B cell (primary cell): Measurements from ENCODE around the gene TCF3. TPM values are rescaled to one million over a fixed set of nuclear protein-coding genes. Genes with fewer than 3 reads are reported as not detected.

Experiments
- ATAC-seq: fragments of 200-7000 bp; cut with Tn5 transposase; one replicate; pipeline ENCODE4 v1.10.0; 2021; ENCODE audit warnings: low read depth, mild to moderate bottlenecking, moderate number of reproducible peaks, moderate library complexity
- CTCF ChIA-PET: fragments of 350-600 bp; sonication (Branson Sonifier 250); formaldehyde crosslinking; loops from one replicate; lab custom pipeline; 2021; ENCODE audit warnings: antibody characterized with exemption, inconsistent platforms; lab: Charles Lee
- POLR2A ChIA-PET: fragments of 350-600 bp; sonication (Branson Sonifier 250); formaldehyde crosslinking; loops from one replicate; lab custom pipeline; 2021; ENCODE audit warnings: antibody characterized with exemption; lab: Charles Lee
- DNase-seq: peaks from one replicate; pipeline ENCODE4 v3.0.0; 2013
- H2AFZ ChIP-seq: 2 replicates; pipeline ENCODE4 v1.6.1; 2012; ENCODE audit warnings: mild to moderate bottlenecking, low read depth, low read length; ENCODE audit not compliant: insufficient read depth, poor library complexity, severe bottlenecking
- H3K27ac ChIP-seq, 2 donors: 1 replicate in 1 of 2; 2 replicates in 1 of 2; pipeline ENCODE4 v1.5.1; 2012 to 2013; ENCODE audit warnings: low read length in 2 of 2, mild to moderate bottlenecking in 2 of 2, moderate library complexity in 1 of 2
- H3K27me3 ChIP-seq, 4 experiments: fragments of 200-600 bp in 1 of 4; sonication (generic) in 1 of 4; replicated peaks in 1 of 4; 1 replicate in 2 of 4; 2 replicates in 2 of 4; pipeline versions ENCODE4 v1.6.1 to v1.7.0; 2013 to 2016; ENCODE audit warnings: low read length in 3 of 4, mild to moderate bottlenecking in 2 of 4, mixed read lengths in 1 of 4, moderate library complexity in 1 of 4; ENCODE audit not compliant: insufficient read depth in 4 of 4, control insufficient read depth in 3 of 4; ENCODE audit errors: control extremely low read depth in 1 of 4
- H3K36me3 ChIP-seq, 2 experiments: replicated peaks in 1 of 2; 1 replicate in 1 of 2; 2 replicates in 1 of 2; pipeline versions ENCODE4 v1.6.1 to v1.7.1; 2013; ENCODE audit warnings: low read length in 1 of 2; ENCODE audit not compliant: insufficient read depth in 2 of 2, control insufficient read depth in 1 of 2; ENCODE audit errors: control extremely low read depth in 1 of 2, extremely low read depth in 1 of 2
- H3K4me1 ChIP-seq, 2 donors: fragments of 200-600 bp in 1 of 2; sonication (generic) in 1 of 2; 1 replicate in 1 of 2; 2 replicates in 1 of 2; pipeline versions ENCODE4 v1.5.1 to v1.6.1; 2013 to 2017; ENCODE audit warnings: low read length in 2 of 2; ENCODE audit not compliant: control insufficient read depth in 2 of 2, insufficient read depth in 2 of 2
- H3K4me2 ChIP-seq: replicated peaks from 2 replicates; pipeline ENCODE3; 2012; ENCODE audit warnings: mild to moderate bottlenecking, low read depth, low read length; ENCODE audit not compliant: poor library complexity, severe bottlenecking
- H3K4me3 ChIP-seq, 5 experiments: fragments of 200-600 bp in 1 of 5; sonication (generic) in 1 of 5; 1 replicate in 3 of 5; 2 replicates in 2 of 5; pipeline versions ENCODE4 v1.5.1 to v1.7.0; 2011 to 2016; ENCODE audit warnings: low read length in 4 of 5, mild to moderate bottlenecking in 4 of 5, low read depth in 2 of 5, control low read depth in 1 of 5, moderate library complexity in 1 of 5; ENCODE audit not compliant: insufficient read depth in 1 of 5; ENCODE audit errors: control extremely low read depth in 1 of 5, extremely low read depth in 1 of 5
- H3K79me2 ChIP-seq: fragments of 200-600 bp; sonication (generic); one replicate; pipeline ENCODE4 v1.6.0; 2016; ENCODE audit warnings: low read length; ENCODE audit not compliant: control insufficient read depth, insufficient read depth
- H3K9ac ChIP-seq: fragments of 200-600 bp; sonication (generic); 2 replicates; pipeline ENCODE4 v1.6.1; 2017; ENCODE audit warnings: mild to moderate bottlenecking, low read length, moderate library complexity
- H3K9me3 ChIP-seq, 3 donors: one replicate each; pipeline versions ENCODE4 v1.6.1 to v1.7.1; 2013; ENCODE audit warnings: low read length in 2 of 3; ENCODE audit not compliant: control insufficient read depth in 2 of 3, insufficient read depth in 1 of 3; ENCODE audit errors: control extremely low read depth in 1 of 3
- H4K20me1 ChIP-seq: 2 replicates; pipeline ENCODE4 v1.6.0; 2012; ENCODE audit warnings: mild to moderate bottlenecking, low read length; ENCODE audit not compliant: insufficient read depth, control insufficient read depth, poor library complexity, severe bottlenecking
- H3K27ac Mint-ChIP-seq: one replicate; pipeline ENCODE4 v1.8.0; 2021; ENCODE audit warnings: mixed read lengths
- H3K27me3 Mint-ChIP-seq: one replicate; pipeline ENCODE4 v1.8.0; 2021; ENCODE audit warnings: mixed read lengths
- H3K4me1 Mint-ChIP-seq: one replicate; pipeline ENCODE4 v1.8.0; 2021; ENCODE audit warnings: mixed read lengths
- H3K4me3 Mint-ChIP-seq: one replicate; pipeline ENCODE4 v1.8.0; 2021; ENCODE audit warnings: mixed read lengths
- H3K9me3 Mint-ChIP-seq: one replicate; pipeline ENCODE4 v1.8.0; 2022; ENCODE audit warnings: mixed read lengths; ENCODE audit not compliant: insufficient read depth
- EZH2 ChIP-seq: IDR thresholded peaks from 2 replicates; pipeline ENCODE4 v1.6.1; 2012; ENCODE audit warnings: borderline replicate concordance, low read depth, mild to moderate bottlenecking, moderate library complexity, low read length; ENCODE audit not compliant: insufficient read depth, poor library complexity, severe bottlenecking
- WGBS: methylation state at CpG from one replicate; pipeline ENCODE4 v1.1.5; 2013; ENCODE audit warnings: missing lambda C conversion rate; ENCODE audit not compliant: insufficient coverage; 5-methylcytosine and 5-hydroxymethylcytosine counted together
- intact Hi-C: fragments of 100-400 bp; cut with micrococcal nuclease; formaldehyde crosslinking; loops from one replicate; pipeline ENCODE4 v1.10.0; 2022
- polyA plus RNA-seq: library from polyadenylated mRNA; depleted of rRNA; stranded (reverse); fragments of >200 nt; gene quantifications from 2 replicates; pipeline ENCODE4 v1.2.3, GENCODE V29; 2012
- total RNA-seq, 2 donors: library from RNA; stranded (reverse); fragments of 120-200 nt in 1 of 2; gene quantifications; 1 replicate in 1 of 2; 2 replicates in 1 of 2; pipeline versions ENCODE4 v1.2.3 to v1.2.4, GENCODE V29; 2013 to 2022
- TF ChIP-seq, protein P1 (sequence below): fragments of 200-600 bp; IDR thresholded peaks from one replicate; pipeline ENCODE4 v1.8.0; 2022; ENCODE audit warnings: antibody characterized with exemption, mild to moderate bottlenecking

TCF3 gene
- total and polyA plus RNA-seq, 2 donors (not counting 1 experiment from before 2014, with no cell fraction given): 278 to 588 TPM

DNA sequence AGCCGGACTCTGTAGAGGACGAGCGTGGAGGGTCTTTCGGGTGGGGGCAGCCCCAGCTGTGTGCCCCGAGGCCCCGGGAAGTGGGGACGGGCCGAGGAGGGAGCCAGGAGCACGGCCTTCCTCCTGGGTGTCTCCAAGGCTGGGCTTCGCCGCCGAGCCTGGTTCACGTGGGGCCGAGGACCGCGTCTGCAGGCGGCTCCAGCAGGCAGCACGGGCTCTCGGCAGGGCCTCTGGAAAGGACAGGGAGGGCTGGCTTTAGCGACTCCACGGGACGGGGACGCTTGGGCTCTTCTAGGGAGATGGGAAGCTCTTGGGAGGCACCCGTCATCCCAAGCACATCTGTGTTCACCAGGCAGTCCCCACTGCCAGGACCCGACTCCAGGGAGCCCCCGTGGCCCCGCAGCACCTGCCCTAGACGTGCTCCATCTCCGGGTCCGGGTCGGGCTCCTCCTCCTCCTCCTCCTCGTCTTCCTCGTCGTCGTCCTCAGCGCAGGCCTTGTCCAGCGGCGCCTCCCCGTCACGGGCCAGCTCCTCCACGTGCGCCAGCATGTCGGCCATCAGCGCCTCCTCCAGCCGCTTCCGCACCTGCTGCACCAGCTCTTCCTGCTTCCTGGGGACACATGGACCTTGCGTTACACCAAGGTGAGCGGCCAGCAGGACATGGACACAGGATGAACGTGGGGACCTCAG lies 74.3 kb downstream of the TCF3 start:
- ChIA-PET CTCF (interaction anchor here (0.9 kb wide), 1 partner anchor 94 kb away, joined by 4 read pairs; no protein-coding TSS in a partner anchor), POLR2A (interaction anchor here (0.6 kb wide), 1 partner anchor 138 kb away, joined by 3 read pairs; no protein-coding TSS in a partner anchor)
- Histone ChIP-seq H3K9me3 (no peaks in the 10 kb centered on the region), H3K4me1 (no peaks in the 10 kb centered on the region), H3K9ac (no peak overlapping the region), H3K4me3 (no peak overlapping the region), H3K4me2 (no peak overlapping the region), H3K79me2 (peaks cover 27% of the 10 kb centered on the region), H3K36me3 (peaks cover 0 to 50% of the 10 kb centered on the region in 2 experiments), H3K27ac (no peak overlapping the region), H2AFZ (no peak overlapping the region), H3K27me3 (no peaks in the 10 kb centered on the region), H4K20me1 (peaks cover 22% of the 10 kb centered on the region)
- Mint-ChIP-seq H3K4me3 (no peak overlapping the region), H3K9me3 (no peaks in the 10 kb centered on the region), H3K4me1 (no peaks in the 10 kb centered on the region), H3K27me3 (no peaks in the 10 kb centered on the region), H3K27ac (no peak overlapping the region)
- intact Hi-C loops: no loop called here
- no peak for DNase-seq
- TF ChIP-seq EZH2: no peak
- TF ChIP-seq, protein P1, sequence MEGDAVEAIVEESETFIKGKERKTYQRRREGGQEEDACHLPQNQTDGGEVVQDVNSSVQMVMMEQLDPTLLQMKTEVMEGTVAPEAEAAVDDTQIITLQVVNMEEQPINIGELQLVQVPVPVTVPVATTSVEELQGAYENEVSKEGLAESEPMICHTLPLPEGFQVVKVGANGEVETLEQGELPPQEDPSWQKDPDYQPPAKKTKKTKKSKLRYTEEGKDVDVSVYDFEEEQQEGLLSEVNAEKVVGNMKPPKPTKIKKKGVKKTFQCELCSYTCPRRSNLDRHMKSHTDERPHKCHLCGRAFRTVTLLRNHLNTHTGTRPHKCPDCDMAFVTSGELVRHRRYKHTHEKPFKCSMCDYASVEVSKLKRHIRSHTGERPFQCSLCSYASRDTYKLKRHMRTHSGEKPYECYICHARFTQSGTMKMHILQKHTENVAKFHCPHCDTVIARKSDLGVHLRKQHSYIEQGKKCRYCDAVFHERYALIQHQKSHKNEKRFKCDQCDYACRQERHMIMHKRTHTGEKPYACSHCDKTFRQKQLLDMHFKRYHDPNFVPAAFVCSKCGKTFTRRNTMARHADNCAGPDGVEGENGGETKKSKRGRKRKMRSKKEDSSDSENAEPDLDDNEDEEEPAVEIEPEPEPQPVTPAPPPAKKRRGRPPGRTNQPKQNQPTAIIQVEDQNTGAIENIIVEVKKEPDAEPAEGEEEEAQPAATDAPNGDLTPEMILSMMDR: no peak
- 94% methylated on average over 49 of the region's 49 CpGs for WGBS
- ATAC-seq: no peak
